Inflammatory macrophage treated with lipopolysaccharide for 4 hours (primary cell): Measurements from ENCODE around the gene ARGFX.

ENCODE experiments used
- DNase-seq: peaks from one replicate; pipeline ENCODE4 v3.0.0-alpha.2; 2020

Gene ARGFX

GRCh38 chr3:121601212-121601812 is 33.6 kb downstream of the ARGFX start:
- no peak for DNase-seq

- no peak for DNase-seq
Measured at GRCh38 chr3:121604759-121605158, 37.0 kb downstream of the ARGFX start.

- no peak for DNase-seq
Measured at GRCh38 chr3:121606106-121606505, 38.4 kb downstream of the ARGFX start.
